22Rv1 (cell line): ENCODE measurements around the gene PDE3A.

Experiments
- CTCF ChIP-seq: fragments of 450-650 bp; IDR thresholded peaks from 2 replicates; pipeline ENCODE4 v1.5.1; 2017; ENCODE audit warnings: mild to moderate bottlenecking
- ZFX ChIP-seq: fragments of 450-650 bp; IDR thresholded peaks from 2 replicates; pipeline ENCODE4 v1.6.1; 2017; ENCODE audit warnings: antibody characterized with exemption, borderline replicate concordance

GRCh38 chr12:20578142-20578541 is 209.8 kb downstream of the PDE3A start:
- no peak for TF ChIP-seq CTCF
- no peak for TF ChIP-seq ZFX
